Panc1 (cell line): ENCODE measurements around the gene BCL2L2. TPM values are rescaled to one million over a fixed set of nuclear protein-coding genes. Genes with fewer than 3 reads are reported as not detected.

ENCODE experiments used
- ATAC-seq: fragments of 200-7000 bp; cut with Tn5 transposase; 2 replicates; pipeline ENCODE4 v1.9.1; 2020; ENCODE audit warnings: mild to moderate bottlenecking, moderate library complexity
- BruUV-seq: library from RNA; stranded (reverse); fragments of 400-500 nt; replicated peaks from 2 replicates; lab custom pipeline; 2021; lab: Mats Ljungman, UMichigan
- CTCF ChIA-PET: fragments of 300-600 bp; sonication (Branson Sonifier 250); formaldehyde crosslinking; loops from one replicate; lab custom pipeline; 2022; ENCODE audit warnings: antibody characterized with exemption; lab: Charles Lee
- POLR2A ChIA-PET: fragments of 300-600 bp; sonication (Branson Sonifier 250); formaldehyde crosslinking; loops from one replicate; lab custom pipeline; 2022; ENCODE audit warnings: antibody characterized with exemption; lab: Charles Lee
- DNase-seq: peaks from one replicate; pipeline ENCODE4 v3.0.0-alpha.2; 2010; ENCODE audit warnings: low read depth, low spot score
- H3K27ac ChIP-seq: 2 replicates; pipeline ENCODE4 v1.5.1; 2011; ENCODE audit warnings: mild to moderate bottlenecking, low read length, inconsistent platforms
- H3K27me3 ChIP-seq: fragments of 200-500 bp; sonication (Bioruptor generic); 2 replicates; pipeline ENCODE4 v1.6.0; 2014; ENCODE audit warnings: low read length, inconsistent platforms; ENCODE audit not compliant: control insufficient read depth, insufficient read depth
- H3K36me3 ChIP-seq: fragments of 200-500 bp; sonication (Bioruptor generic); 2 replicates; pipeline ENCODE4 v1.5.1; 2014; ENCODE audit warnings: inconsistent platforms, mild to moderate bottlenecking, low read length, moderate library complexity; ENCODE audit not compliant: control insufficient read depth, insufficient read depth
- H3K4me1 ChIP-seq: 2 replicates; pipeline ENCODE4 v1.5.1; 2011; ENCODE audit warnings: inconsistent platforms, mild to moderate bottlenecking, low read length, moderate library complexity; ENCODE audit not compliant: control insufficient read depth, insufficient read depth
- H3K4me3 ChIP-seq, 2 experiments: 2 replicates each; pipeline ENCODE4 v1.5.1; 2011 to 2012; ENCODE audit warnings: low read depth in 2 of 2, low read length in 2 of 2, mild to moderate bottlenecking in 2 of 2, inconsistent platforms in 1 of 2, moderate library complexity in 1 of 2
- H3K9me3 ChIP-seq: fragments of 200-500 bp; sonication (Bioruptor generic); 2 replicates; pipeline ENCODE4 v1.5.1; 2014; ENCODE audit warnings: low read depth, mild to moderate bottlenecking, inconsistent platforms, low read length, moderate library complexity; ENCODE audit not compliant: control insufficient read depth, insufficient read depth
- CTCF ChIP-seq: fragments of 450-650 bp; IDR thresholded peaks from 2 replicates; pipeline ENCODE4 v1.5.1; 2017; ENCODE audit warnings: mild to moderate bottlenecking
- POLR2AphosphoS5 ChIP-seq: IDR thresholded peaks from 2 replicates; pipeline ENCODE4 v1.6.1; 2012; ENCODE audit warnings: mild to moderate bottlenecking, low read depth, low read length, moderate library complexity
- REST ChIP-seq, 2 experiments: IDR thresholded peaks; 2 replicates each; pipeline ENCODE4 v1.6.1; 2011 to 2012; ENCODE audit warnings: low read depth in 2 of 2, control low read depth in 1 of 2, low read length in 1 of 2, mild to moderate bottlenecking in 1 of 2, moderate library complexity in 1 of 2; ENCODE audit not compliant: insufficient read depth in 1 of 2
- SIN3A ChIP-seq: IDR thresholded peaks from 2 replicates; pipeline ENCODE4 v1.6.1; 2012; ENCODE audit warnings: low read depth, mild to moderate bottlenecking, low read length, moderate library complexity, borderline replicate concordance; ENCODE audit not compliant: insufficient read depth
- TCF7L2 ChIP-seq: IDR thresholded peaks from 2 replicates; pipeline ENCODE4 v1.6.1; 2011; ENCODE audit warnings: mild to moderate bottlenecking, low read depth, low read length, inconsistent platforms
- in situ Hi-C: cut with HindIII; loops from 2 replicates; pipeline ENCODE4 v1.10.0; 2016; ENCODE audit warnings: low sequenced_read_pairs, low pct_unique_long_range_greater_than_20kb
- intact Hi-C: fragments of 100-400 bp; cut with micrococcal nuclease; formaldehyde crosslinking; loops from one replicate; pipeline ENCODE4 v1.10.0; 2022; ENCODE audit not compliant: unreplicated experiment
- total RNA-seq: library from RNA; stranded (reverse); gene quantifications from one replicate; pipeline ENCODE4 v1.2.1, GENCODE V29; 2021; ENCODE audit not compliant: unreplicated experiment

Gene BCL2L2
- total RNA-seq, 1 experiment from 2014 or later = 18.9 TPM

DNA sequence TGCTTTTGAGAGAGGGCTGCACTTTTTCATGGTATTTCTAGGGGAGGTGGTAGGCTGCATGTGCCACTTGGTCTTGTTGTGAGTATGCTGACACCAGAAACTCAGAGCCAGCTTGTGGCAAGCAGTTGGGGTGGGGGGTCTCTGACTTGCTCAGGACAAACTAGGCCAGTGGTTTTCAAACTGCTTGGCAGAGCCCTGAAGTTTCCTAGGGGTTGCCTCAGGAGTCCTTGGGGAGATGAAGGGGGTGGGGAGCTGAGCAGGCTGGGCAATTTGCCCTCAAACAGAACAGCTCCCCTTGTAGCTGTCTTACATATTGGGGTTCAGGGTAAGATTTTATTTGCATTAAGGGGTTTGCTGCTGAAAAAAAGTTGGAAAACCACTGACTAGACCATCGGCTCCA, 3.9 kb downstream of the BCL2L2 start:
- ATAC-seq (no peak), DNase-seq (no peak)
- Histone ChIP-seq H3K9me3 (no peaks in the 10 kb centered on the region), H3K4me1 (peaks cover 16% of the 10 kb centered on the region), H3K4me3 (no peak overlapping the region), H3K27ac (no peak overlapping the region), H3K27me3 (no peaks in the 10 kb centered on the region), H3K36me3 (peaks cover 5% of the 10 kb centered on the region)
- CTCF ChIA-PET = no interaction called here
- BruUV-seq = no TSS peak
- POLR2A ChIA-PET = no interaction called here
- in situ Hi-C loops = no loop called here
- intact Hi-C loops = no loop called here
- TF ChIP-seq REST (IDR thresholded peaks at IDR 0.05; ENCODE audit: insufficient read depth in 1 of 2, low read depth in 2 of 2, low read length in 1 of 2) (no peak), TCF7L2 (no peak), POLR2AphosphoS5 (no peak), CTCF (no peak), SIN3A (no peak)

GRCh38 chr14:23316300-23316699, 9.7 kb downstream of the BCL2L2 start:
- H3K27ac ChIP-seq = no peak overlapping the region
- BruUV-seq = no TSS peak
- in situ Hi-C loops = no loop called here

More at GRCh38 chr14:23316300-23316699, 9.7 kb downstream of the BCL2L2 start:
- ChIA-PET POLR2A (interaction anchor here (1.0 kb wide), 1 partner anchor 10 kb away, joined by 6 read pairs; no protein-coding TSS in a partner anchor), CTCF (no interaction called here)
- H3K9me3 ChIP-seq = no peaks in the 10 kb centered on the region
- no peaks in the 10 kb centered on the region for H3K4me1 ChIP-seq
- intact Hi-C loops = no loop called here
- no peak overlapping the region for H3K4me3 ChIP-seq
- H3K27me3 ChIP-seq = no peaks in the 10 kb centered on the region
- ATAC-seq (no peak), DNase-seq (no peak)
- no peaks in the 10 kb centered on the region; the same call in 1 of the 2 replicates for H3K36me3 ChIP-seq
- TF ChIP-seq POLR2AphosphoS5 (no peak), TCF7L2 (no peak), REST (IDR thresholded peaks at IDR 0.05; ENCODE audit: insufficient read depth in 1 of 2, low read depth in 2 of 2, low read length in 1 of 2) (no peak), CTCF (no peak), SIN3A (no peak)
